KMS-11 (cell line): ENCODE measurements around the gene FREM2.

Experiments
- H2AFZ ChIP-seq: fragments of 200-600 bp; sonication (generic); 2 replicates; pipeline ENCODE4 v1.6.1; 2016; ENCODE audit warnings: antibody characterized with exemption, mixed run types, low read depth
- H3K27ac ChIP-seq: fragments of 200-600 bp; sonication (generic); 2 replicates; pipeline ENCODE4 v1.6.1; 2016; ENCODE audit warnings: mild to moderate bottlenecking, mixed run types
- H3K27me3 ChIP-seq: fragments of 200-600 bp; sonication (generic); 2 replicates; pipeline ENCODE4 v1.6.1; 2017; ENCODE audit warnings: mild to moderate bottlenecking, low read depth, mixed run types, moderate library complexity; ENCODE audit not compliant: insufficient read depth
- H3K36me3 ChIP-seq: fragments of 200-600 bp; sonication (generic); 2 replicates; pipeline ENCODE4 v1.6.1; 2017; ENCODE audit warnings: mild to moderate bottlenecking, mixed run types; ENCODE audit not compliant: insufficient read depth
- H3K4me1 ChIP-seq: fragments of 200-600 bp; sonication (generic); 2 replicates; pipeline ENCODE4 v1.6.1; 2016; ENCODE audit warnings: mild to moderate bottlenecking, low read depth, mixed run types; ENCODE audit not compliant: poor library complexity, severe bottlenecking
- H3K4me2 ChIP-seq: fragments of 200-600 bp; sonication (generic); 2 replicates; pipeline ENCODE4 v1.7.0; 2016; ENCODE audit warnings: mild to moderate bottlenecking, mixed run types
- H3K4me3 ChIP-seq: fragments of 200-600 bp; sonication (generic); IDR thresholded peaks from 2 replicates; pipeline ENCODE4 v1.6.1; 2017; ENCODE audit warnings: low read depth, low read length, mixed read lengths; ENCODE audit not compliant: insufficient read depth
- H3K79me2 ChIP-seq: fragments of 200-600 bp; sonication (generic); 2 replicates; pipeline ENCODE4 v1.6.1; 2016; ENCODE audit warnings: low read depth, mixed run types; ENCODE audit not compliant: insufficient read depth
- H3K9ac ChIP-seq: fragments of 200-600 bp; sonication (generic); 2 replicates; pipeline ENCODE4 v1.6.1; 2016; ENCODE audit warnings: mild to moderate bottlenecking, mixed run types
- H4K20me1 ChIP-seq: fragments of 200-600 bp; sonication (generic); 2 replicates; pipeline ENCODE4 v1.6.1; 2016; ENCODE audit warnings: mild to moderate bottlenecking, mixed run types; ENCODE audit not compliant: insufficient read depth
- CTCF ChIP-seq: fragments of 200-600 bp; sonication (generic); conservative IDR thresholded peaks from 2 replicates; pipeline ENCODE4 v1.6.1; 2017; ENCODE audit warnings: low read depth, mild to moderate bottlenecking, antibody characterized with exemption, low read length, moderate library complexity, mixed read lengths

The FREM2 gene

GRCh38 chr13:38905081-38905480, 218.2 kb downstream of the FREM2 start:
- no peak overlapping the region for H3K27ac ChIP-seq
- H3K4me1 ChIP-seq: no peaks in the 10 kb centered on the region
- no peaks in the 10 kb centered on the region for H3K36me3 ChIP-seq
- H2AFZ ChIP-seq: no peak overlapping the region
- no peak overlapping the region for H3K9ac ChIP-seq
- H3K79me2 ChIP-seq: no peaks in the 10 kb centered on the region
- H3K4me2 ChIP-seq: no peak overlapping the region
- no peak overlapping the region for H3K4me3 ChIP-seq
- H4K20me1 ChIP-seq: no peaks in the 10 kb centered on the region
- no peaks in the 10 kb centered on the region for H3K27me3 ChIP-seq
- TF ChIP-seq CTCF: no peak

GRCh38 chr13:38905861-38906260, 219.0 kb downstream of the FREM2 start:
- no peak overlapping the region for H3K4me3 ChIP-seq
- H3K36me3 ChIP-seq: no peaks in the 10 kb centered on the region
- H2AFZ ChIP-seq: no peak overlapping the region
- no peaks in the 10 kb centered on the region for H3K79me2 ChIP-seq
- H3K4me1 ChIP-seq: no peaks in the 10 kb centered on the region
- TF ChIP-seq CTCF: no peak
- no peak overlapping the region for H3K27ac ChIP-seq
- H4K20me1 ChIP-seq: no peaks in the 10 kb centered on the region
- H3K9ac ChIP-seq: no peak overlapping the region
- H3K4me2 ChIP-seq: no peak overlapping the region
- H3K27me3 ChIP-seq: no peaks in the 10 kb centered on the region

GRCh38 chr13:38908574-38908973, 221.7 kb downstream of the FREM2 start:
- Histone ChIP-seq H3K4me2 (no peak overlapping the region), H3K27ac (no peak overlapping the region)
- no peak for TF ChIP-seq CTCF

GRCh38 chr13:38914070-38914469, 227.2 kb downstream of the FREM2 start:
- Histone ChIP-seq H3K4me3 (no peak overlapping the region), H3K79me2 (no peaks in the 10 kb centered on the region), H4K20me1 (no peaks in the 10 kb centered on the region), H3K4me2 (no peak overlapping the region), H3K36me3 (no peaks in the 10 kb centered on the region), H3K27ac (no peak overlapping the region), H3K4me1 (no peaks in the 10 kb centered on the region), H3K27me3 (no peaks in the 10 kb centered on the region), H3K9ac (no peak overlapping the region), H2AFZ (0 out of 2 replicates have a peak overlapping the region, but pooled peaks have one; percentile 18)
- no peak for TF ChIP-seq CTCF

More at GRCh38 chr13:38908574-38908973, 221.7 kb downstream of the FREM2 start:
- Histone ChIP-seq H3K4me3 (no peak overlapping the region), H3K36me3 (no peaks in the 10 kb centered on the region), H2AFZ (no peak overlapping the region), H3K9ac (no peak overlapping the region), H3K27me3 (no peaks in the 10 kb centered on the region), H4K20me1 (no peaks in the 10 kb centered on the region), H3K4me1 (no peaks in the 10 kb centered on the region), H3K79me2 (no peaks in the 10 kb centered on the region)

GRCh38 chr13:38921081-38921480, 234.2 kb downstream of the FREM2 start:
- no peak overlapping the region for H3K27ac ChIP-seq
- no peak overlapping the region for H3K9ac ChIP-seq
- no peak overlapping the region for H3K4me2 ChIP-seq
- H3K4me1 ChIP-seq: no peaks in the 10 kb centered on the region
- H3K27me3 ChIP-seq: no peaks in the 10 kb centered on the region
- H3K79me2 ChIP-seq: no peaks in the 10 kb centered on the region
- TF ChIP-seq CTCF: no peak
- no peaks in the 10 kb centered on the region for H4K20me1 ChIP-seq
- no peak overlapping the region for H2AFZ ChIP-seq
- H3K4me3 ChIP-seq: no peak overlapping the region
- no peaks in the 10 kb centered on the region for H3K36me3 ChIP-seq
